ENCODE data around the gene YIF1A. TPM values are rescaled to one million over a fixed set of nuclear protein-coding genes. Genes with fewer than 3 reads are reported as not detected.

The YIF1A gene
- total and polyA plus RNA-seq, 2 of the 4 experiments (the other 2 are of a cell fraction): 128 to 207 TPM

DNA sequence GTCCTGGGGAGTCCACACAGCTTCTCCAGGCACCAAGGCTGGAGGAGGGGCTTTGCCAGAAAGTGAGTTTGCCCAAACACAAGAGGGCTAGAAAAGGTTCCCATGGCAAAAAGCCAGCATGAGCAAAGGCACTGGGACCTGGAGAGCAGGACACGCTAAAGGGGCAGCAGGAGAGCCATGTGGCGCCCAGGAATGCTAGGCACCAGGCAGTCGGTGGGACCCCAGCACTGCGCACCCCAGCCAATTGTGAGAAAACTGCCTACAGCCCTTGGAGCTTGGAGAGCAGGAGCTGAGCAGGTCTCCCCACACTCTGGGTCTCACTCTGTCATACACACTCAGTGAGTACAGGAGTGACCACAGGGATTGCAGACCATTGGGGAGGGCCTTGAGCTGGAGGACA is 25.7 kb downstream of the YIF1A start:
- dilution Hi-C loops (cut with HindIII; ENCODE audit: low sequenced_read_pairs, unreplicated experiment): no loop called here
- Histone ChIP-seq H2AK9ac (replicated peaks; ENCODE audit: low read depth, low read length, poor library complexity) (no peak overlapping the region), H2AK5ac (ENCODE audit: low read depth, low read length) (no peak overlapping the region), H3K4ac (ENCODE audit: low read depth, low read length) (no peak overlapping the region), H3K9me1 (ENCODE audit: insufficient read depth, low read length) (no peaks in the 10 kb centered on the region; the same call in 1 of the 2 replicates), H3K18ac (ENCODE audit: low read depth, low read length) (no peak overlapping the region), H3K9ac (ENCODE audit: low read depth, low read length) (no peak overlapping the region), H2BK15ac (ENCODE audit: low read depth, low read length) (no peak overlapping the region), H2BK5ac (ENCODE audit: low read depth, low read length, poor library complexity, severe bottlenecking) (no peak overlapping the region), H3K23ac (ENCODE audit: low read depth, low read length) (no peak overlapping the region), H2BK120ac (ENCODE audit: low read depth, low read length) (no peak overlapping the region), H2AFZ (replicated peaks; ENCODE audit: low read length, poor library complexity) (no peak overlapping the region), H3K9me3 (ENCODE audit: control insufficient read depth, insufficient read depth, low read length) (no peaks in the 10 kb centered on the region), H4K20me1 (ENCODE audit: insufficient read depth, low read length) (peaks cover 24% of the 10 kb centered on the region), H3K14ac (replicated peaks; ENCODE audit: low read depth, low read length) (no peak overlapping the region), H3K36me3 (ENCODE audit: control insufficient read depth, insufficient read depth, low read length) (peaks cover 50% of the 10 kb centered on the region), H4K91ac (ENCODE audit: insufficient read depth, low read depth, low read length) (no peak overlapping the region), H3K27ac (ENCODE audit: insufficient read depth, low read length) (no peak overlapping the region), H4K5ac (ENCODE audit: low read depth, low read length) (no peak overlapping the region), H3K56ac (ENCODE audit: extremely low read depth, insufficient read depth, low read length) (no peak overlapping the region), H3K79me1 (ENCODE audit: low read depth in 1 of 2, low read length in 2 of 2) (peaks cover 21 to 47% of the 10 kb centered on the region in 2 experiments), H3K4me3 (ENCODE audit: insufficient read depth, low read depth, low read length) (no peak overlapping the region), H3K27me3 (ENCODE audit: control insufficient read depth, insufficient read depth, low read length) (no peaks in the 10 kb centered on the region), H4K8ac (ENCODE audit: low read depth in 2 of 2, low read length in 2 of 2) (no peak overlapping the region), H2BK20ac (ENCODE audit: low read depth, low read length) (no peak overlapping the region), H3K4me2 (ENCODE audit: low read depth, low read length) (no peak overlapping the region), H3K4me1 (ENCODE audit: control insufficient read depth, insufficient read depth, low read length) (peaks cover 8% of the 10 kb centered on the region; the same call in 1 of the 2 replicates)
- in situ Hi-C loops (cut with MboI; ENCODE audit: low sequenced_read_pairs): no loop called here
- BruUV-seq (replicated peaks): no TSS peak
- CTCF ChIA-PET: no interaction called here
- TF ChIP-seq MXI1 (IDR thresholded peaks at IDR 0.05; ENCODE audit: borderline replicate concordance, low read depth, low read length): no peak
- no peak for TF ChIP-seq POLR2A (IDR thresholded peaks at IDR 0.05; ENCODE audit: low read depth, low read length)
- TF ChIP-seq MAZ (IDR thresholded peaks at IDR 0.05; ENCODE audit: borderline replicate concordance, low read depth, low read length): no peak
- no peak for TF ChIP-seq CHD1 (IDR thresholded peaks at IDR 0.05; ENCODE audit: low read depth, low read length)
- TF ChIP-seq CEBPB (IDR thresholded peaks at IDR 0.05; ENCODE audit: low read depth, low read length): no peak
- TF ChIP-seq, protein P1, sequence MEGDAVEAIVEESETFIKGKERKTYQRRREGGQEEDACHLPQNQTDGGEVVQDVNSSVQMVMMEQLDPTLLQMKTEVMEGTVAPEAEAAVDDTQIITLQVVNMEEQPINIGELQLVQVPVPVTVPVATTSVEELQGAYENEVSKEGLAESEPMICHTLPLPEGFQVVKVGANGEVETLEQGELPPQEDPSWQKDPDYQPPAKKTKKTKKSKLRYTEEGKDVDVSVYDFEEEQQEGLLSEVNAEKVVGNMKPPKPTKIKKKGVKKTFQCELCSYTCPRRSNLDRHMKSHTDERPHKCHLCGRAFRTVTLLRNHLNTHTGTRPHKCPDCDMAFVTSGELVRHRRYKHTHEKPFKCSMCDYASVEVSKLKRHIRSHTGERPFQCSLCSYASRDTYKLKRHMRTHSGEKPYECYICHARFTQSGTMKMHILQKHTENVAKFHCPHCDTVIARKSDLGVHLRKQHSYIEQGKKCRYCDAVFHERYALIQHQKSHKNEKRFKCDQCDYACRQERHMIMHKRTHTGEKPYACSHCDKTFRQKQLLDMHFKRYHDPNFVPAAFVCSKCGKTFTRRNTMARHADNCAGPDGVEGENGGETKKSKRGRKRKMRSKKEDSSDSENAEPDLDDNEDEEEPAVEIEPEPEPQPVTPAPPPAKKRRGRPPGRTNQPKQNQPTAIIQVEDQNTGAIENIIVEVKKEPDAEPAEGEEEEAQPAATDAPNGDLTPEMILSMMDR (conservative IDR thresholded peaks at IDR 0.05; ENCODE audit: low read depth, low read length): no peak
- intact Hi-C loops (cut with micrococcal nuclease): no loop called here
- WGBS, 2 experiments (ENCODE audit: extremely low coverage in 2 of 2, insufficient read length in 1 of 2): 100% methylated on average over 2 of the region's 4 CpGs; no CpG with 5 or more reads in 1 of the 2 experiments
- no peak for DNase-seq
- POLR2A ChIA-PET (ENCODE audit: unreplicated experiment): no interaction called here
- ATAC-seq (ENCODE audit: low read depth): no peak
